Stimulated activated CD4-positive, alpha-beta T cell treated with anti-CD3 and anti-CD28 coated beads, TNF-alpha, amount 100 ng/mL, for 1 hour (primary cell): ENCODE results near the gene LSM14A.
A peak's percentile ranks its signal among the peaks of the same experiment; 100 is the strongest.

Experiments
- DNase-seq, 3 donors: peaks; one replicate each; pipeline ENCODE4 v3.0.0-alpha.2; 2020; ENCODE audit warnings: low read depth in 3 of 3, low spot score in 1 of 3

The LSM14A gene

GRCh38 chr19:34254698-34255432, 82.6 kb downstream of the LSM14A start:
- DNase-seq, result peak in 1 of 3 donors; percentile 8

DNA sequence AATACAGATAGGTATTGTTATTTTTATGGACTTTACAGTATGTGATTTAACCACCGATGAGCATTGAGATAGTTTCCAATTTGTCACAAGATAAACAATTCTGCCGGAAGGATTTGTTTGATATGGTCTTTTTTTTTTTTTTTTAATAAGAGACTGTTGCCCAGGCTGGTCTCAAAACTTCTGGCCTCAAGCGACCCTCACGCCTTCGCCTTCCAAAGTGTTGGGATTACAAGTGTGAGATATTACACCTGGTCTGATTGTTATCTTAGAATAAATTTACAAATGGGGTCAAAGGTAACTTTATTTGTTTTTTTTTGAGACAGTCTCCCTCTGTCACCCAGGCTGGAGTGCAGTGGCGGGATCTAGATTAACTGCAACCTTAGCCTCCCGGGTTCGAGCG, 83.2 kb downstream of the LSM14A start:
- no peak for DNase-seq

DNA sequence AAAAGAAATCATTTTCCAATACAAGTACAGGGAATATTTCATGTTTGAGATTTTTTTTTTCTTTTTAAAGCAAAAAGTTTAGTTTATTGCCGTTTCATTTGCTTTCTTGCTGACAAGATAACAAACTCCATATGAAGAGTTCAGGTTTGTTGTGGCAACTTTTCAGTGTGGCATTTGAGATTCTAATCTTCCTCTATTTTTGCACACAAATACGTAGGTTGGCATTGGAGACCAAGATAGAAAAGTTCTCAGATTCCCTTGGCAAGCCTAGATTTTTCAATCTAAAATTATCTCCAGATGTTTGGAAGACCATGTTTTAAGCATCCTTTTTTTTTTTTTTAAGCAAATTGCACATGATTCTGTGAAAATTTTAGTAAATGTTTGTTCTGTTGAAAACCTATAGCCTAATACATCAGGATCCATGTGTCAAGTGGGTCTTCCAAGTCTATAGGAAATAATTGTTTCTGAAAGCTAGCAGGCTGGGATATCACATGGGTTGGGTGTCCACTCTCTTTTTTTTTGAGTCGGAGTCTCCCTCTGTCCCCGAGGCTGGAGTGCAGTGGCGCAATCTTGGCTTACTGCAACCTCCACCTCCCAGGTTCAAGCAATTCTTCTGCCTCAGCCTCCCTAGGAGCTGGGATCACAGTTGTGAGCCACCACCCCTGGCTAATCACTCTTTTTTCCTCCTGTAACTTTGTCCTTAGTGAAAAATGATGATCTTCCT, 84.7 kb downstream of the LSM14A start:
- DNase-seq, result no peak

GRCh38 chr19:34257559-34257924, 85.2 kb downstream of the LSM14A start:
- no peak for DNase-seq

GRCh38 chr19:34259367-34260095, 87.2 kb downstream of the LSM14A start:
- DNase-seq, result no peak

DNA sequence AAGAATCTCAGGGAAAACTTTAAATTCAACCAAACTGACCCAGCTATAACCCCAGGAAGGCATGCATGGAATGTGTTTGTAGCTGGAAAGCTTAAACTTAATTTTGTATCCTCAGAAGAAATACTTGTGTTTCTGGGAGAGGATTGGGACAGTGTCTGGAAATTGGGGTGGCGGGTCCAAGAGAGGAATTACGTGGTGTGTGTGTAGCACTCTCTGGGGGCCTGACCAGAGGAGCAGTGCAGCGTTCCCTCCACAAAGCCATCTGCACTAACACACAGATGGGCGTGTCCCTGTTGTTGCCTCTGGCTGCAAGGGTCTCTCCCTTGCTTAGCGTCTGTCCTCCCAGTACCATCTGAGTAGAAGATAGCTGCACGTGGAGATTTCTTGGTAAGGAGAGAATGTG, 88.5 kb downstream of the LSM14A start:
- no peak for DNase-seq

DNA sequence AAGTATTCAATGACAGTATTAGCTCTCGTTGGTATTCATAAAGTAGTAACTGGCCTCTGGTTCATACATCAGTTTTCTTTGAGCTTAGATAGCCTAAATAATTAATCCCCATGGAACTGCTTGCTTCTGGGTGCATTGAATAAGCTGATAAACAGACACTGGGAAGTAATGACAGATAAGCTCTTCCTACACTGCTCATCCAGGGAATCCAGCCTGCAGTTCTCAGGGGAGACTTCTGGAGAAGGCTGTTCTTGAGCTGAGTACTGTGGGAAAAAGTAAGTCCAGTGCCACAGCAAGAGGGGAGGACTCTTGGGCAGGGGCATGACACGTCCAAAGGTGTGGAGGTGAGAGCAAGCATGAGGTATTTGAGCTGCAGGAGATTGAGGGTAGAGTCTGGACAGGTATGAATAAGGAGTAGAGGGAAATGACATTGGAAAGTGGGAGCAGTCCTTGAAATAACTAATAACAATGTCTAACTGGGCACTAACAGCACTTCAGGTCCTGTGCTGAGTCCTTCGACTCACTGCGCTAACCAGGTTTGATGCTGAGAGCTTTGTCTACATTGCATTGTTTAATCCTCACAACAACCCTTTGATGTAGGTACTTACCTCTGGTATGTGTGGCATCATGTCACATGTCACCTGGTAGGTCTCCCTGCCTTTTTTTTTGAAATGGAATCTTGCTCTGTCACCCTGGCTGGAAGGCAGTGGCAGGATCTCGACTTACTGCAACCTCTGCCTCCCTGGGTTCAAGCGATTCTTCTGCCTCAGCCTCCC, 89.2 kb downstream of the LSM14A start:
- DNase-seq, result no peak

GRCh38 chr19:34263745-34264237, 91.5 kb downstream of the LSM14A start:
- no peak for DNase-seq

DNA sequence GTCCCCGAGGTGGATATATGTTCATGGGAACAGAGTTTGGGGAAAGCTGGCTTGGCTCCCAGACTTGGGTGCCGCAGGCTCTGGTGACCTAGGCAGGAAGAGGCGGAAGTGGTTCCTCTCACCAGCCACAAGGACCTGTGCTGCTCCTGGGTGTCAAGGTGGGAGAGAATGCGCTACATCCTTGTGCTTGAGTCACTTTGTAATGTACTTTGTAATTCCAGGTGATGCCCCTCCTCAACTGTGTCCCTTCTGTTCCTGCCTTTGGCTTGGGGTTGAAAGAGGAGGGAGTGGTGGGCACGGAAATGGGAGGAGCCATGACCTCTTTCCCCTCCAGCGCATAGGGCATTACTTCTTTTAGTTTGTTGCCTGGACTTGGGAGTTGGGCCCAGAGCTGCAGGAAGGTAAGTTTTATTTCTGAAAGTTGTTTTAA, 92.9 kb downstream of the LSM14A start:
- no peak for DNase-seq

- no peak for DNase-seq
Measured at GRCh38 chr19:34269081-34269480, 96.8 kb downstream of the LSM14A start.

DNA sequence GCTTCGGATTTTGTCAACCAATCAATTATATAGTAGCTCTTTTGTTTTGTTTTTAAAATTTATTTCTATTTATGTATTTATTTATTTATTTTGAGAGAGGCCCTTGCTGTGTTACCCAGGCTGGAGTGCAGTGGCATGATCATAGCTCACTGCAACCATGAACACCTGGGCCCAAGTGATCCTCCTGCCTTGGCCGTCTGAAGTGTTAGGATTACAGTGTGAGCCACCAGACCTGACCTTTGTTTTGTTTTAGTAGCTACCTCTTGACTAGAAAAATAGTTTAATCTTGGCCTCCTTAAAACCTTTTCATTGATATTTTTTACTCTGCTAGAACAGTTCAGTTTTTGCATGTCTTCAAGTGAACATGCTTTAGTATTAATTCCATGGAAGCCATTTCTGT, 97.2 kb downstream of the LSM14A start:
- no peak for DNase-seq

- peak; percentile 22 to 46 (median 43) for DNase-seq
Measured at GRCh38 chr19:34269968-34270621, 97.8 kb downstream of the LSM14A start.

DNA sequence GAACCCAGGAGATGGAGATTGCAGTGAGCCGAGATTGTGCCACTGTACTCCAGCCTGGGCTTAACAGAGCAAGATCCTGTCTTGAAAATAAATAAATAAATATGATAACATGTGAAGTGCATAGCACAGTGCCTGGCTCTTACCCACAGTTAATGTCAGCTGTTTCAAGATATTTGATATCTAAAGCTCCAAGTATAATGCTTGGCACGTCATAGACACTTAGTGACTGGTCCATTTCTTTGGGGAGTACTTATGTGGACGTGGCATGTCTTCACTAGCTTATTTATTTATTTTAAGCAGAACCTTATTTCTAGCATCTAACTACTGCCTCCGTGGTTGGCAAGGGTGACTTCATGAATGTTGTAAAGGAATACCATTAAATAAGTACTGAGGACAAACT, 100.8 kb downstream of the LSM14A start:
- DNase-seq, result no peak

GRCh38 chr19:34274284-34274826, 102.1 kb downstream of the LSM14A start:
- DNase-seq, result no peak

DNA sequence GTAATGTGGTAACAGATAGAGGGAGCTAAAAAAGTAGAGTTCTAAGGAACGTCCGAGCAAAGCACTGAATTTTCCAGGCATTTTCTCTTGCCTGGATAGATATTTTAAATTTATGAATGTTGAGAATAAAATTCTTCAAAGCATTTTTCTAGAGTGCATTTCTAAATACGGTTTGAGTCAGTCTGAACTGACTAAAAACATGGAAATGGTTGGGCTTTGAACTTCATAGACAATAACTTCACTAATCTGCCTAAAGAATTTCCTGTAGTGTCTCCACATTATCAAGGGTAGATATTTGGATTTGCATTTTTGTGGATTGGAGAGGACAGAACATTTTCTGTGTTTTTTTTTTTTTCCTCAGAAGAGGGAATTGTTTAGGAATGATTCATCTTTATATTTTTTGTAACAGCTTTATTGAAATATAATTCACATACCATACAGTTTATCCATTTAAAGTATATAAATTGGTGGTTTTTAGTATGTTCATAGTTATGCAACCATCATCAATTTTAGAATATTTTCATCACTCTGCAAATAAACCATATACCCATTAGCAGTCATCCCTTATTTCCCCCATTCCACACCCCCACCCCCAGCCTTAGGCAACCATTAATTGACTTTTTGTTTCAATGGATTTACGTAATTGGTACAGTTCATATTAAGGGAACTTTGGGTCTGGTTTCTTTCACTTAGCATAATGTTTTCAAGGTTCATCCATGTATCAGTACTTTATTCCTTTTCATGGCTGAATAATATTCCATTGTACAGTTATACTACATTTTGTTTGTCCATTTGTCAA, 102.7 kb downstream of the LSM14A start:
- no peak for DNase-seq

DNA sequence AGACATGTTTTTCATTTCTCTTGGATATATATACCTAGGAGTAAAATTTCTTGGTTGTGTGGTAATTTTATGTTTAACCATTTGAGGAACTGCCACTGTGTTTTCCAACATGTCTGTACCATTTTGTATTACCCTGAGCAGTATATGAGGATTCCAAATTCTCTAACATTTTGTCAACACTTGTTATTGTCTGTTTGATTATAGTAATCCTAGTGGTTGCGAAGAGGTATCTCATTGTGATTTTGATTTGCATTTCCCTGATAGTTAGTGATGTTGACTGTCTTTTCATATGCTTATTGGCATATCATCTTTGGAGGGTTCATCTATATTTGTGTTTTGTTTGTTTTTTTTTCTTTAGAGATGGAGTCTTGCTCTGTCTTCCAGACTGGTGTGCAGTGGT, 103.4 kb downstream of the LSM14A start:
- no peak for DNase-seq

DNA sequence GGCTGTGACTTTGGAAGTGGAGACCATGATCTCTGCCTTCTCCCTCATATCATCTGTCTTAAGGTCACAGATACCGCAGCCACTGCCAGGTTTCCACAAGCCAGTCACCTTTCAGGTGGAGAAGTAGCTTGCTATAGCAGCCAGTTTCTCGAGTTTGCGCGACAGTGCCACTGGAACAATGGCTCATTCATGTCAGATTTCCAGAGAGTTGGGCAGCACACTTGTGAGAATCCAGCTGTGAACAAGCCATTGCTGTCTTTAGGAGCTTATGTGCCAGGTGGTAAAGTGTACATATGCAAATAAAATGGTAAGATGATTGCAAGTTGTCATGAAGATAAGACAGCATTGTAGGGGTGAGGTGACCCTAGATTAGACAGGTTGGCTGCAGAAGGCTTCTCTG, 104.3 kb downstream of the LSM14A start:
- no peak for DNase-seq

DNA sequence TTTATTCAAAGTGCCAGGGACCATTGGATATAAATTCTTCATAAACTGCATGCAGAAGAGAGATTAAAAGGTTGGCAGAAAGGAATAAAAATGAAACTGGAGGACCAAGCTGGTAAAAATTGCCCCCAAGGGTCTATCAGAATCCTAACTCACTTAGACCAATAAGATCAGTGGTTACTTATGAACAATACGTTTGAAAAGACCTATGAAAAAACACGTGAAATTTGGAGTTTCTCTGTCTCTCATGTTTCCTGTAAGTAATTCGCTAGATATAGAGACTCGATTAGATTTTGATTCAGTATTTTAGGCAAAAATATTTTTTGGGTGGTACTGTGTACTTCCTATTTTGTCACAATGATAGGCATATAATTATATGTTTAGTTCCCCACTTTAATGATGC, 104.9 kb downstream of the LSM14A start:
- DNase-seq, result no peak

GRCh38 chr19:34278783-34279182, 106.5 kb downstream of the LSM14A start:
- no peak for DNase-seq
